HCT116 (cell line): ENCODE data around the gene DNAAF8.

Experiments used
- CBX3 ChIP-seq: IDR thresholded peaks from 2 replicates; pipeline ENCODE4 v1.6.1; 2012; ENCODE audit warnings: low read depth
- ELF1 ChIP-seq: IDR thresholded peaks from 2 replicates; pipeline ENCODE4 v1.6.1; 2012; ENCODE audit warnings: low read depth, borderline replicate concordance
- EZH2 ChIP-seq: fragments of 200-600 bp; sonication (generic); IDR thresholded peaks from 2 replicates; pipeline ENCODE4 v1.6.1; 2017; ENCODE audit warnings: antibody characterized with exemption, mixed run types
- EZH2phosphoT487 ChIP-seq: fragments of 200-600 bp; IDR thresholded peaks from 2 replicates; pipeline ENCODE4 v1.6.1; 2018; ENCODE audit warnings: antibody characterized with exemption, borderline replicate concordance
- POLR2A ChIP-seq: IDR thresholded peaks from 2 replicates; pipeline ENCODE4 v1.7.0; 2011; ENCODE audit warnings: borderline replicate concordance; ENCODE audit not compliant: insufficient read depth, insufficient read length; ENCODE audit errors: extremely low read depth
- POLR2AphosphoS5 ChIP-seq: IDR thresholded peaks from 2 replicates; pipeline ENCODE4 v1.6.1; 2011; ENCODE audit warnings: mild to moderate bottlenecking, low read depth, low read length, moderate library complexity
- RAD21 ChIP-seq: IDR thresholded peaks from 2 replicates; pipeline ENCODE4 v1.6.1; 2012; ENCODE audit warnings: low read depth, mild to moderate bottlenecking
- TCF7L2 ChIP-seq: IDR thresholded peaks from 2 replicates; pipeline ENCODE4 v1.7.0; 2011; ENCODE audit warnings: borderline replicate concordance, inconsistent platforms; ENCODE audit not compliant: insufficient read depth, insufficient read length; ENCODE audit errors: extremely low read depth
- ZNF274 ChIP-seq: fragments of 200-500 bp; sonication (Bioruptor generic); IDR thresholded peaks from 2 replicates; pipeline ENCODE4 v1.6.1; 2014; ENCODE audit warnings: mild to moderate bottlenecking, low read depth, low read length, inconsistent platforms
- TF ChIP-seq, protein P1 (sequence below), 3 experiments: fragments of 200-600 bp in 1 of 3; sonication (generic) in 1 of 3; IDR thresholded peaks in 2 of 3; conservative IDR thresholded peaks in 1 of 3; 2 replicates each; pipeline ENCODE4 v1.5.1; 2012 to 2017; ENCODE audit warnings: low read depth in 2 of 3, low read length in 2 of 3, antibody characterized with exemption in 1 of 3, borderline replicate concordance in 1 of 3, control low read depth in 1 of 3, mild to moderate bottlenecking in 1 of 3, mixed read lengths in 1 of 3, mixed run types in 1 of 3, moderate library complexity in 1 of 3; ENCODE audit not compliant: insufficient read depth in 1 of 3
- TF ChIP-seq, protein P2 (sequence below): IDR thresholded peaks from 2 replicates; pipeline ENCODE4 v1.6.1; 2012

DNA sequence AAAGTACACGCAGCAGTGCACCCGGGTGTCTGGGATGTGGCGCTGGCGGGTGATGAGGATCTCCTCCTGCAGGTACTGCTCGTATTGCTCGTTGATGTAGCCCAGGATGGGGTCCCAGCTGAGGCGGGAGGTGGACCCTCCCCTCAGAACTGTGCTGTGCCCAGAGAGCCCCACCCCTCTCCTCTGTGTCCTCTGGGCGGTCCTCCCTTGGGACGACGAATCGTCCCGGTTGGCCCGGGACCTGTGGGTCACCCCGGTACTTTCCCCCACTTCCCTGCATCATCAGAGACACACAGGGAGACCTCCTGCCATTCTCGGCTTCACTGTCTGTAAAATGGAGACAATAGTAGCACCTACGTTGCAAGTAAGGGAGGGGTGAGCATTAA, 49.6 kb downstream of the DNAAF8 start:
- TF ChIP-seq, protein P1, sequence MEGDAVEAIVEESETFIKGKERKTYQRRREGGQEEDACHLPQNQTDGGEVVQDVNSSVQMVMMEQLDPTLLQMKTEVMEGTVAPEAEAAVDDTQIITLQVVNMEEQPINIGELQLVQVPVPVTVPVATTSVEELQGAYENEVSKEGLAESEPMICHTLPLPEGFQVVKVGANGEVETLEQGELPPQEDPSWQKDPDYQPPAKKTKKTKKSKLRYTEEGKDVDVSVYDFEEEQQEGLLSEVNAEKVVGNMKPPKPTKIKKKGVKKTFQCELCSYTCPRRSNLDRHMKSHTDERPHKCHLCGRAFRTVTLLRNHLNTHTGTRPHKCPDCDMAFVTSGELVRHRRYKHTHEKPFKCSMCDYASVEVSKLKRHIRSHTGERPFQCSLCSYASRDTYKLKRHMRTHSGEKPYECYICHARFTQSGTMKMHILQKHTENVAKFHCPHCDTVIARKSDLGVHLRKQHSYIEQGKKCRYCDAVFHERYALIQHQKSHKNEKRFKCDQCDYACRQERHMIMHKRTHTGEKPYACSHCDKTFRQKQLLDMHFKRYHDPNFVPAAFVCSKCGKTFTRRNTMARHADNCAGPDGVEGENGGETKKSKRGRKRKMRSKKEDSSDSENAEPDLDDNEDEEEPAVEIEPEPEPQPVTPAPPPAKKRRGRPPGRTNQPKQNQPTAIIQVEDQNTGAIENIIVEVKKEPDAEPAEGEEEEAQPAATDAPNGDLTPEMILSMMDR (IDR thresholded peaks at IDR 0.05 in 2 of 3, conservative IDR thresholded peaks at IDR 0.05 in 1 of 3; ENCODE audit: borderline replicate concordance in 1 of 3, insufficient read depth in 1 of 3, low read depth in 2 of 3, low read length in 2 of 3) = no peak
- TF ChIP-seq POLR2A (no peak), EZH2 (no peak), TCF7L2 (no peak), POLR2AphosphoS5 (no peak), ELF1 (no peak), EZH2phosphoT487 (no peak), RAD21 (no peak), ZNF274 (no peak), CBX3 (no peak)
- TF ChIP-seq, protein P2, sequence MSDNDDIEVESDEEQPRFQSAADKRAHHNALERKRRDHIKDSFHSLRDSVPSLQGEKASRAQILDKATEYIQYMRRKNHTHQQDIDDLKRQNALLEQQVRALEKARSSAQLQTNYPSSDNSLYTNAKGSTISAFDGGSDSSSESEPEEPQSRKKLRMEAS = no peak
